ENCODE measurements around the gene FBXO24. TPM values are rescaled to one million over a fixed set of nuclear protein-coding genes. Genes with fewer than 3 reads are reported as not detected.
A peak's percentile ranks its signal among the peaks of the same experiment; 100 is the strongest.
"Not testable (repeated sequence)": the region's sequence is repeated elsewhere in the genome, so short reads cannot be mapped to it uniquely, and the experiment has no call there.

Gene FBXO24
- total RNA-seq, 1 experiment from 2014 or later, result 0.75 TPM

DNA sequence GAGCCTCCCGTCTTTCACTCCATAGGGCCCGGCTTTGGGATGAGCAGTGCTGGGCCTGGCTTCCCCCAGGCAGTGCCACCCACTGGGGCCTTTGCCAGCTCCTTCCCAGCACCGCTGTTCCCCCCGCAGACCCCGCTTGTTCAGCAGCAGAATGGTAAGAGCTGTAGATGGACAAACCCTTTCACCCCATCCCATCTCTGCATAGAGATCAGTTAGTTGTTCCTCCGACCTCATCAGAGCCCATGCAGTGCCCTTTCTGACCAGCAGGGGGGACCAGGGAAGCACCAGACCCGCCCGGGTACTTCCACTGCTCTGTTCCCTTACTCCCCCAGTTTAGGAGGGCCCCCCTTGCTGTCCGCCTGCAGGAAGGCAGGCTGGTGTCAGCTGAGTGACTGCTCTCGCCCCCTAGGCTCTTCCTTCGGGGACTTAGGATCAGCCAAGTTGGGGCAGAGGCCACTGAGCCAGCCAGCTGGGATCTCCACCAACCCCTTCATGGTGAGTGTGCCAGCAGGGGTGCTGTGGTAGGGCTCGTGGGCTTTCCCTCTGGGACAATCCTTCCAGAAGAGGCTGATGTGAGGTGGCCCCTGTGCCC lies 22.2 kb upstream of the FBXO24 start:
- Histone ChIP-seq H3K36me3 (ENCODE audit: insufficient read depth, low read length, poor library complexity, severe bottlenecking) (no peaks in the 10 kb centered on the region), H3K9me3 (ENCODE audit: low read depth, low read length, poor library complexity, severe bottlenecking) (no peaks in the 10 kb centered on the region), H3K27ac (ENCODE audit: low read depth, low read length, poor library complexity, severe bottlenecking) (no peak overlapping the region), H3K27me3 (replicated peaks; ENCODE audit: insufficient read depth, low read depth, low read length, poor library complexity) (no peaks in the 10 kb centered on the region), H3K4me1 (ENCODE audit: insufficient read depth, low read length, poor library complexity, severe bottlenecking) (no peaks in the 10 kb centered on the region), H3K4me3 (ENCODE audit: low read depth, low read length, poor library complexity, severe bottlenecking) (no peak overlapping the region)
- BruUV-seq (replicated peaks), result no TSS peak
- intact Hi-C loops (cut with micrococcal nuclease; ENCODE audit: unreplicated experiment), result loop anchor here (5.0 kb wide), 1 partner anchor 128 kb away; the partner anchor contains the start of gene GIGYF1
- ChIA-PET CTCF (interaction anchor here (0.6 to 1.5 kb wide), 6 partner anchors 9 to 182 kb away, joined by 3 to 5 read pairs (median 4); partner anchors contain the start of gene NYAP1), POLR2A (ENCODE audit: low non-redundant PET) (no interaction called here)
- DNase-seq (ENCODE audit: low spot score), result peak; percentile 80
- TF ChIP-seq EZH2 (IDR thresholded peaks at IDR 0.05; ENCODE audit: borderline replicate concordance, low read depth, low read length, poor library complexity, severe bottlenecking), result no peak
- TF ChIP-seq, protein P1, sequence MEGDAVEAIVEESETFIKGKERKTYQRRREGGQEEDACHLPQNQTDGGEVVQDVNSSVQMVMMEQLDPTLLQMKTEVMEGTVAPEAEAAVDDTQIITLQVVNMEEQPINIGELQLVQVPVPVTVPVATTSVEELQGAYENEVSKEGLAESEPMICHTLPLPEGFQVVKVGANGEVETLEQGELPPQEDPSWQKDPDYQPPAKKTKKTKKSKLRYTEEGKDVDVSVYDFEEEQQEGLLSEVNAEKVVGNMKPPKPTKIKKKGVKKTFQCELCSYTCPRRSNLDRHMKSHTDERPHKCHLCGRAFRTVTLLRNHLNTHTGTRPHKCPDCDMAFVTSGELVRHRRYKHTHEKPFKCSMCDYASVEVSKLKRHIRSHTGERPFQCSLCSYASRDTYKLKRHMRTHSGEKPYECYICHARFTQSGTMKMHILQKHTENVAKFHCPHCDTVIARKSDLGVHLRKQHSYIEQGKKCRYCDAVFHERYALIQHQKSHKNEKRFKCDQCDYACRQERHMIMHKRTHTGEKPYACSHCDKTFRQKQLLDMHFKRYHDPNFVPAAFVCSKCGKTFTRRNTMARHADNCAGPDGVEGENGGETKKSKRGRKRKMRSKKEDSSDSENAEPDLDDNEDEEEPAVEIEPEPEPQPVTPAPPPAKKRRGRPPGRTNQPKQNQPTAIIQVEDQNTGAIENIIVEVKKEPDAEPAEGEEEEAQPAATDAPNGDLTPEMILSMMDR (conservative IDR thresholded peaks at IDR 0.05; ENCODE audit: low read depth, low read length), result peak; percentile 95

DNA sequence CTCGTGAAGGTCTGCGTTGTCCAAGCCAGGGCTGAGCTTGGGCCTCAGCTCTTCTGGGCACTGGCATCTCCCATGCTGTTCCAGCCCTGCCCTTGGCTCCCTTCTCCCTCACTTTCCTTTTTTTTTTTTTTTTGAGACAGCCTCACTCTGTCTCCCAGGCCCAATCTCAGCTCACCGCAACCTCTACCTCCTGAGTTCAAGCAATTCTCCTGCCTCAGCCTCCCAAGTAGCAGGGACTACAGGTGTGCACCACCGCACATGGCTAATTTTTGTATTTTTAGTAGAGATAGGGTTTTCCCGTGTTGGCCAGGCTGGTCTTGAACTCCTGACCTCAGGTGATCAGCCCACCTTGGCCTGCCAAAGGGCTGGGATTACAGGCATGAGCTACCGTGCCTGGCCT lies 21.7 kb upstream of the FBXO24 start:
- intact Hi-C loops (cut with micrococcal nuclease; ENCODE audit: unreplicated experiment), result loop anchor here (5.0 kb wide), 1 partner anchor 128 kb away; the partner anchor contains the start of gene GIGYF1
- H3K27me3 ChIP-seq (replicated peaks; ENCODE audit: insufficient read depth, low read depth, low read length, poor library complexity); H3K36me3 ChIP-seq (ENCODE audit: insufficient read depth, low read length, poor library complexity, severe bottlenecking); H3K4me1 ChIP-seq (ENCODE audit: insufficient read depth, low read length, poor library complexity, severe bottlenecking); H3K4me3 ChIP-seq (ENCODE audit: low read depth, low read length, poor library complexity, severe bottlenecking); H3K9me3 ChIP-seq (ENCODE audit: low read depth, low read length, poor library complexity, severe bottlenecking); POLR2A ChIA-PET (ENCODE audit: low non-redundant PET); DNase-seq (ENCODE audit: low spot score); H3K27ac ChIP-seq (ENCODE audit: low read depth, low read length, poor library complexity, severe bottlenecking); BruUV-seq (replicated peaks): not testable (repeated sequence)
- CTCF ChIA-PET, result interaction anchor here (0.7 to 1.5 kb wide), 5 partner anchors 9 to 181 kb away, joined by 3 to 5 read pairs (median 4); partner anchors contain the start of gene NYAP1

GRCh38 chr7:100565133-100565571 lies 21.0 kb upstream of the FBXO24 start:
- no TSS peak for BruUV-seq (replicated peaks)
- TF ChIP-seq, protein P1 (conservative IDR thresholded peaks at IDR 0.05; ENCODE audit: low read depth, low read length), result no peak
- no peak for TF ChIP-seq EZH2 (IDR thresholded peaks at IDR 0.05; ENCODE audit: borderline replicate concordance, low read depth, low read length, poor library complexity, severe bottlenecking)
- intact Hi-C loops (cut with micrococcal nuclease; ENCODE audit: unreplicated experiment), result no loop called here
- CTCF ChIA-PET, result interaction anchor here (0.6 to 0.9 kb wide), 2 partner anchors 10 to 104 kb away, joined by 8 read pairs; no protein-coding TSS in a partner anchor
- peaks cover 12% of the 10 kb centered on the region for H3K4me1 ChIP-seq (ENCODE audit: insufficient read depth, low read length, poor library complexity, severe bottlenecking)
- H3K4me3 ChIP-seq (ENCODE audit: low read depth, low read length, poor library complexity, severe bottlenecking), result no peak overlapping the region
- POLR2A ChIA-PET (ENCODE audit: low non-redundant PET), result no interaction called here
- H3K36me3 ChIP-seq (ENCODE audit: insufficient read depth, low read length, poor library complexity, severe bottlenecking), result no peaks in the 10 kb centered on the region
- H3K9me3 ChIP-seq (ENCODE audit: low read depth, low read length, poor library complexity, severe bottlenecking), result no peaks in the 10 kb centered on the region
- no peak overlapping the region for H3K27ac ChIP-seq (ENCODE audit: low read depth, low read length, poor library complexity, severe bottlenecking)
- no peaks in the 10 kb centered on the region for H3K27me3 ChIP-seq (replicated peaks; ENCODE audit: insufficient read depth, low read depth, low read length, poor library complexity)
- DNase-seq (ENCODE audit: low spot score), result no peak
